ENCODE results near the gene ZSCAN31.
"Not testable (repeated sequence)": the region's sequence is repeated elsewhere in the genome, so short reads cannot be mapped to it uniquely, and the experiment has no call there.

The ZSCAN31 gene

DNA sequence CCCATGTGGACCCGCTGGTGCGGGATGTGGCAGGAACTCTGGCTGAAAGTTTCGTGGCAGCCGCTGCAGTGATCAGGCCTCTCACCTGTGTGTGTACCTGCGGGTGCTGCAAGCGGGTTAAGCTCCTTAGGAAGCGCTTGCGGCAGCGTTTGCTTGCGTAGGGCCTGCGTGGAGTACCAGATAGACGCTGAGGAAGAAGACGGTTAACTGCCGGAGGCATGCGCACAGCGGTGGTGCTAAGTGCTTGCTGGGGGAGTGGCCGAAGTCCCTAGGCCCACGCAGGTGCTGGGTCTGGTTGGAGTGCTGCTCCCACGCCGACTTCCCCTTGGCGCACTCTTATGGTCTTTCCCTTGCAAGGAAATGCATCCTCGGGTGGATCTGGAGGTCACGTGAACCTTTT is 23.0 kb downstream of the ZSCAN31 start:
- no peak for DNase-seq

- no peak for DNase-seq
Measured at GRCh38 chr6:28311139-28311823, 24.7 kb downstream of the ZSCAN31 start.

DNA sequence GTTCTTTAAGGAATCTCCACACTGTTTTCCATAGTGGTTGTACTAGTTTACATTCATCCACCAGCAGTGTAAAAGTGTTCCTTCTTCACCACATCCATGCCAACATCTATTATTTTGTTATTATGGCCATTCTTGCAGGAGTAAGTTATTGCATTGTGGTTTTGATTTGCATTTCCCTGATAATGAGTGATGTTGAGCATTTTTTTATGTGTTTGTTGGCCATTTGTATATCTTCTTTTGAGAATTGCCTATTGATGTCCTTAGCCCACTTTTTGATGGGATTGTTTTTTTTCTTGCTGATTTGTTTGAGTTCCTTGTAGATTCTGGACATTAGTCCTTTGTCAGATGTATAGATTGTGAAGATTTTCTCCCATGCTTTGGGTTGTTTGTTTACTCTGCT is 29.6 kb downstream of the ZSCAN31 start:
- not testable (repeated sequence) for DNase-seq

DNA sequence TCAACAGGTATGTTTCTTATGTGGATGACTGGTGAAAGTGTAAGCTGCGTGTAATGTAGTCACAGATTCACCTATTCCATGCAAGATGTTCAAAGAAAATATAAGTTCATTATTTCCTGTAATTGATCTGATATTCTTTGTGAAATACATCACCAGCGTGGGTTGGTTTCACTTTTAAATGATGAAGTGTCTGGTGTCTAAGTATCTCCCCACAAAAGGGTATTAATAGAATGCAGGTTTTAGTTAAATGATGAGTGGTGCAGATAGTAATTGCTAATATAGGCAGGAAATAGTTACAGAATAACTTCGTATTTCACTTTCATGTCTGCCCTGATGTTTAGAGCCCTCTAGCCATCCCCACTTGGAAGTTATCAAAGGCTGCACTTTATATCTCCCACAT is 32.4 kb downstream of the ZSCAN31 start:
- peak; percentile 13 for DNase-seq

DNA sequence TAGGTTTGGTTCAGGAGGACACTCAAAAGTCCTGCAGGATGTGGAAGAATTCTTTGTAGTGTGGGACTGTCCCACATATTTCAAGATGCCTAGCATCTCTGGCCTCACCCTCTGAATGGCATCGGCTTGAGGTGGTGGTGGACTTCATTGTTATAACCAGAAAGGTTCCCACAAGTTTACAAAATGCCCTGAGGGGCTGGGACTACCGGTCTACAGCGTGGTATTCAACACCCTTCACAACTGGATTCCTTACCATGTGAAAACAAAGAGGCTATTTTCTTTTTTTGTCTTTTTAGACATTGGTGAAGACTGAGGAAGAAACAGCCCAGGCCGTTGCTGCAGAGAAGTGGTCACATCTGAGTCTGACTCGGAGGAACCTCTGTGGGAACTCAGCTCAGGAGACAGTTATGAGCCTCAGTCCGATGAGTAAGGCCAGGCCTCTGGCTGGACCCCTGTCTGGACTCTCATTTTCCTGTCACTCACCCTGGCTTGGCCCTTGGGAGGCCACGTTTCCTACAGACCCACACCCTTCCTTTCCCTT is 39.4 kb downstream of the ZSCAN31 start:
- no peak for DNase-seq

DNA sequence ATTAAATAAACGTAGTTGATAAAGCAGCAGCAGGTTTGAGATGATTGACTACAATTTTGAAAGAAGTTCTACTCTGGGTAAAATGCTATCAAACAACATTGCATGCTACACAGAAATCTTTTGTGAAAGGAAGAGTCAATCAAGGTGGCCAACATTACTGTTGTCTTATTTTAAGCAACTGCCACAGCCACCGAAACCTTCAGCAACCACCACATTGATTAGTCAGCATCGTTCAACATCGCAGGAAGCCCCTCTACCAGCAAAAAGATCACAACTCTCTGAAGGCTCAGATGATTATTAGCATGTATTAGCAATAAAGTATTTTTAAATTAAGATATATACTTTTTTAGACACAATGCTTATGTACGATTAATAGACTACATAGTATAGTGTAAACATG is 40.6 kb downstream of the ZSCAN31 start:
- no peak for DNase-seq

- no peak for DNase-seq
Measured at GRCh38 chr6:28291573-28291972, 44.4 kb downstream of the ZSCAN31 start.

DNA sequence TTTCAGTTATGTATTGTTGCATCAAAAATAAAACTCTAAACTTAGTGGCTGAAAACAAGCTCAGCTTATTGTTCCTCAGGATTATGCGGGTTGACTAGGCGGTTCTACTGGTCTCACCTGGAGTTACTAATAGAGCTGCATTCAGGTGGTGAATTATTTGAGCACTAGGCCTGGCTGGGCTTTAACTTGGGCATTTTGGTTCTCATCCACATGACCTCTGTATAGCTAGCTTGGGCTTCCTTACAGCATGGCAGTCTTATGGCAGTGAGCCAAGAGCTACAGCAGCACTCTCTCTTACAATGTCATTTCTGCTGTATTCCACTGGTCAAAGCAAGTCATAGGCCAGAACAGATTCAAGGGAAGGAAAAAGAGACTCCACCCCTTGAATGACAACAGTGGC is 53.0 kb downstream of the ZSCAN31 start:
- no peak for DNase-seq

GRCh38 chr6:28281288-28282064 is 54.5 kb downstream of the ZSCAN31 start, which contains the start of gene PGBD1:
PGBD1 (plus strand) TSS chr6:28281572; CDS start chr6:28283814, 2,242 bp downstream.
- peak; percentile 34 for DNase-seq

DNA sequence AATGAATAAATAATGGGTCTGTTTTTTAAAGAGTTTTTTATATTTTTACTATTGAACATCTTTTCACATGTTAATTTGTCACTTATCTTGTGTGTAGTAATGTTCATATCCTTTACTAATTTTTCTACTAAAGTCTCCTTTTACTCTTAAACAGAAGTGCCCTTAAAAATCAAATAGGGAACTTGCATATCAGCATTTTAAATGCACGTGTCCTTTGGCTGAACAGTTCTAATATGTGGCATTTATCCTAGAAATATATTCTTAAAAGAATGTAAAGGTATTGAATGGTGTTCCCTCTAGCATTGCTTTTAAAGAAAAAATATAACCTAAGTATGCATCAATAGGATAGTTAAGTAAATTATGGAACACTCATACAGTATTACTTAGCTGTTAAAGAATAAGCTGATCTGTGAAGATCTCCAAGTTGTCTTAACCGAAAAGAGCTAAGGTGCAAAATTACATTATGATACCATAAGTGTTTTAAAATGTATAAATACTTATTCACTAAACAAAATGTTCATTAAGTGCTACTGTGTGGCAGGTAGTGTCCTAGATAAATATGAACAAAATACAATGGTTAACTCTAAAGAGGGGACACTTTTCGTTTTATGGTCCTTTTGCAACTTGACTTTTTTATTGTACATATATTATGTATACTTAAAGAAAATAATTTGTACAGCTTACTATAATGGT is 55.2 kb downstream of the ZSCAN31 start:
- DNase-seq: no peak

DNA sequence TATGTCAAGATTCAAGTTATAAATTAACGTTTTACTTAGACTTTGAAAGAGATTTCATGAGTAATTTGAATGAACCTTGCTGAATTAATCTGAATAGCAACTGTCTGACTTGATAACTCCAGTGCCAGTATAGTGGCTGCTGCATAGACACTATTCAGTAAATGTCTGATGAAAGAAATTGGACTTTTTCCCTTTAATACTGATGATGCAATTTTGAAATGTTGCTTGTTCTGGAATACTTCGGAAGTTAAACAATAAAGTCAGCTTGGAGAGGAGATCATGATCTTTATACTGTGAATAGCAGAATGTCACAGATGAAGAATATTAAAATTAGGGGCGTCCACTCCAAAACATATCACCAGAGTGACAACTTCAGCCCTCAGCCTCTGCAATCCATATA is 58.2 kb downstream of the ZSCAN31 start:
- DNase-seq: no peak

GRCh38 chr6:28274888-28275287 is 61.1 kb downstream of the ZSCAN31 start:
- DNase-seq: no peak

Data from CD4-positive, alpha-beta T cell treated with Interleukin-4 for 4 hours (primary cell).